Mucosa of rectum (tissue), 2 donors: ENCODE results near the gene SURF1.

Experiments used
- H3K27ac ChIP-seq, 2 donors: one replicate each; pipeline ENCODE4 v1.7.0; 2013; ENCODE audit warnings: inconsistent platforms in 2 of 2, low read depth in 2 of 2, low read length in 2 of 2
- H3K27me3 ChIP-seq, 2 donors: one replicate each; pipeline ENCODE4 v1.7.0; 2013; ENCODE audit warnings: low read length in 2 of 2; ENCODE audit not compliant: control insufficient read depth in 2 of 2, insufficient read depth in 2 of 2
- H3K36me3 ChIP-seq, 2 donors: one replicate each; pipeline ENCODE4 v1.7.0; 2013; ENCODE audit warnings: low read length in 2 of 2; ENCODE audit not compliant: control insufficient read depth in 2 of 2, insufficient read depth in 2 of 2
- H3K4me1 ChIP-seq, 2 donors: one replicate each; pipeline ENCODE4 v1.7.0; 2013; ENCODE audit warnings: low read length in 2 of 2, mild to moderate bottlenecking in 1 of 2; ENCODE audit not compliant: control insufficient read depth in 2 of 2, insufficient read depth in 2 of 2
- H3K4me3 ChIP-seq, 2 donors: one replicate each; pipeline ENCODE4 v1.7.0; 2013; ENCODE audit warnings: low read length in 2 of 2
- H3K9ac ChIP-seq, 2 donors: one replicate each; pipeline ENCODE4 v1.7.0; 2013; ENCODE audit warnings: low read length in 2 of 2, low read depth in 1 of 2, mild to moderate bottlenecking in 1 of 2
- H3K9me3 ChIP-seq, 2 donors: one replicate each; pipeline ENCODE4 v1.7.0; 2013; ENCODE audit warnings: low read length in 2 of 2; ENCODE audit not compliant: control insufficient read depth in 2 of 2
- donor health status: healthy.
- donor health status: Normal muscosa, but diverticular disease.

SURF1 gene

GRCh38 chr9:133345596-133345995 is 10.7 kb downstream of the SURF1 start:
- Histone ChIP-seq H3K27ac (no peak overlapping the region), H3K27me3 (no peaks in the 10 kb centered on the region), H3K9ac (no peak overlapping the region), H3K4me3 (no peak overlapping the region), H3K4me1 (peaks cover 18 to 26% of the 10 kb centered on the region in 2 donors), H3K36me3 (peaks cover 42 to 61% of the 10 kb centered on the region in 2 donors), H3K9me3 (no peaks in the 10 kb centered on the region)

- no peak overlapping the region for H3K4me3 ChIP-seq
- peaks cover 18 to 26% of the 10 kb centered on the region in 2 donors for H3K4me1 ChIP-seq
- H3K9me3 ChIP-seq: no peaks in the 10 kb centered on the region
- H3K27me3 ChIP-seq: no peaks in the 10 kb centered on the region
- no peak overlapping the region for H3K27ac ChIP-seq
- peaks cover 36 to 61% of the 10 kb centered on the region in 2 donors for H3K36me3 ChIP-seq
- H3K9ac ChIP-seq: no peak overlapping the region
Measured at GRCh38 chr9:133344979-133345378, 11.3 kb downstream of the SURF1 start.

- Histone ChIP-seq H3K27ac (no peak overlapping the region), H3K9me3 (no peaks in the 10 kb centered on the region), H3K4me1 (peaks cover 12 to 21% of the 10 kb centered on the region in 2 donors), H3K27me3 (no peaks in the 10 kb centered on the region), H3K9ac (no peak overlapping the region), H3K36me3 (peaks cover 27 to 56% of the 10 kb centered on the region in 2 donors), H3K4me3 (no peak overlapping the region)
Measured at GRCh38 chr9:133344071-133344470, 12.2 kb downstream of the SURF1 start.

- Histone ChIP-seq H3K4me3 (no peak overlapping the region), H3K27me3 (no peaks in the 10 kb centered on the region), H3K4me1 (peaks cover 10 to 15% of the 10 kb centered on the region in 2 donors), H3K27ac (no peak overlapping the region), H3K9me3 (no peaks in the 10 kb centered on the region), H3K9ac (no peak overlapping the region), H3K36me3 (peaks cover 26 to 55% of the 10 kb centered on the region in 2 donors)
Measured at GRCh38 chr9:133342570-133342969, 13.7 kb downstream of the SURF1 start.

GRCh38 chr9:133342069-133342406 is 14.2 kb downstream of the SURF1 start:
- Histone ChIP-seq H3K36me3 (peaks cover 26 to 55% of the 10 kb centered on the region in 2 donors), H3K27me3 (no peaks in the 10 kb centered on the region), H3K27ac (peak overlapping the region; percentile 5 to 43), H3K9me3 (no peaks in the 10 kb centered on the region), H3K9ac (no peak overlapping the region), H3K4me3 (no peak overlapping the region), H3K4me1 (peaks cover 10 to 14% of the 10 kb centered on the region in 2 donors)

GRCh38 chr9:133341369-133342068 is 14.8 kb downstream of the SURF1 start:
- H3K4me3 ChIP-seq: no peak overlapping the region
- H3K9ac ChIP-seq: no peak overlapping the region
- no peaks in the 10 kb centered on the region for H3K27me3 ChIP-seq
- peaks cover 26 to 55% of the 10 kb centered on the region in 2 donors for H3K36me3 ChIP-seq
- H3K27ac ChIP-seq: peak overlapping the region in 1 of 2 donors; percentile 43
- H3K9me3 ChIP-seq: no peaks in the 10 kb centered on the region
- peaks cover 6 to 10% of the 10 kb centered on the region in 2 donors for H3K4me1 ChIP-seq

GRCh38 chr9:133340916-133341315 is 15.4 kb downstream of the SURF1 start:
- Histone ChIP-seq H3K9ac (no peak overlapping the region), H3K36me3 (peaks cover 26 to 54% of the 10 kb centered on the region in 2 donors), H3K27me3 (no peaks in the 10 kb centered on the region), H3K27ac (peak overlapping the region in 1 of 2 donors; percentile 43), H3K4me1 (peaks cover 5 to 11% of the 10 kb centered on the region in 2 donors), H3K4me3 (peak overlapping the region in 1 of 2 donors; percentile 13), H3K9me3 (no peaks in the 10 kb centered on the region)

DNA sequence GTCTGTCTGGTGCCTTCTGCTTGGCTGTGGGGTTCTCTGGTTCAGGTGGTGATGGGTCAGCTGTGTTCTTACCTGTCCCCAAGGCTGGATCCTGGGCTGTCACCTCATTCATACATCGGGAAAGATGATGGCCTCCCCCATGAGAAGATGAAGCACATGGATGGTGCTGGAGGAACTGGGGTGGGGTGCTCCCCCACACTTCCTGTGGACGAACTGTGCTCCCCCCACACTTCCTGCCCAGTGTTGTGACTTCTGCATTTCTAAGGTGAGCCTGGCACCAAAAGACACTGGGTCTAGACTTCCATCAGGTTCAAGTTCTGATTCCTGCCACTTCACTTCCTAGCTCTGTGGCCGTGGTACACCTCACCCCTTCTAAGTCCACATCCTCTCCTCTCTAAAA is 16.0 kb downstream of the SURF1 start:
- no peaks in the 10 kb centered on the region for H3K9me3 ChIP-seq
- no peak overlapping the region for H3K9ac ChIP-seq
- H3K27me3 ChIP-seq: no peaks in the 10 kb centered on the region
- no peak overlapping the region for H3K27ac ChIP-seq
- H3K4me3 ChIP-seq: no peak overlapping the region
- peaks cover 23 to 47% of the 10 kb centered on the region in 2 donors for H3K36me3 ChIP-seq
- peaks cover 5 to 11% of the 10 kb centered on the region in 2 donors for H3K4me1 ChIP-seq

GRCh38 chr9:133339641-133340040 is 16.6 kb downstream of the SURF1 start:
- Histone ChIP-seq H3K4me1 (peaks cover 7 to 14% of the 10 kb centered on the region in 2 donors), H3K27ac (no peak overlapping the region), H3K4me3 (no peak overlapping the region), H3K9me3 (no peaks in the 10 kb centered on the region), H3K36me3 (peaks cover 17 to 41% of the 10 kb centered on the region in 2 donors), H3K27me3 (no peaks in the 10 kb centered on the region), H3K9ac (no peak overlapping the region)

GRCh38 chr9:133335924-133336811 is 20.1 kb downstream of the SURF1 start, which contains the start of gene SURF6:
Gene SURF6, minus strand, starts transcription at chr9:133336188. Its CDS starts 56 bp downstream, at chr9:133336132.
- H3K9ac ChIP-seq: peak within 1 kb of the TSS; percentile 64 to 77
- peak within 1 kb of the TSS; percentile 66 to 85 for H3K27ac ChIP-seq
- peaks cover 22 to 25% of the 10 kb centered on the region in 2 donors for H3K4me1 ChIP-seq
- no peaks in the 10 kb centered on the region for H3K9me3 ChIP-seq
- H3K27me3 ChIP-seq: no peaks in the 10 kb centered on the region
- peaks cover 29 to 42% of the 10 kb centered on the region in 2 donors for H3K36me3 ChIP-seq
- peak within 1 kb of the TSS; percentile 85 to 88 for H3K4me3 ChIP-seq
